NCI-H2107 (cell line): ENCODE results near the gene THAP3.

Experiments
- DNase-seq: peaks from one replicate; lab custom pipeline; 2025; lab: John Stamatoyannopoulos, UW

The THAP3 gene

DNA sequence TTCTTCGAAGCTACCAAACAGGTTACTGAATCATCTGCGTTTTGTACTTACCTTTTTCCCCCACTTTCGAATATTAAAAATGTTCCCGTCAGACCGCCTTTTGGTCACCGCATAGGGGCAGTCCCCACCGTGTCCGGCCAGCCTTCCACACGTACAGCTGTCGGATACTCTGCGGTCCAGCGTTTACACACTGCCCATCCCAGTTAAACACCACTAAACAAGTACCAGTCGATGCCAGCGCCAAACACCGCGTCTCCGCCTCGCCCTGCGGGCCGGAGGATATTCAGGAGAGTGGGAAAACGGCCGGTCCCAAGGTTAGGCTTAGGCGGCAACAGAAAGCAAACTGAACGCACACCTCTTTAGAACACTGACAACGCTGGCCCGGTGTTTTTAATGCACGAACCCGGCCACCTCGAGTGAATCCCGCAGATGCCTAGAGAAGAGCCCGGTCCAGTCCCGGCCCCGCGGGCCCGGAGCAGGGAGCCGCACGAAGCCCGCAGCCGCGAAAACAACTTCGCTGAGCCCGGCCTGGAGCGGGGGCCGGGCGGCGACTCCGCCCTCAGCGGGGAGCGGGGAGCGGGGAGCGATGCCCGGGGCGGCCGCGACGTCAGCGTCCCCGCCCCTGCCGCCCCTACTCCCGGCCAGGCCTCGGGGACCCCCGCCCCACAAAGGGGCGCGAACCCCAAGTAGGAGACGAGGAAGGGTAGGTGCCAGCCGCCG is 11.9 kb upstream of the THAP3 start:
- no peak for DNase-seq

DNA sequence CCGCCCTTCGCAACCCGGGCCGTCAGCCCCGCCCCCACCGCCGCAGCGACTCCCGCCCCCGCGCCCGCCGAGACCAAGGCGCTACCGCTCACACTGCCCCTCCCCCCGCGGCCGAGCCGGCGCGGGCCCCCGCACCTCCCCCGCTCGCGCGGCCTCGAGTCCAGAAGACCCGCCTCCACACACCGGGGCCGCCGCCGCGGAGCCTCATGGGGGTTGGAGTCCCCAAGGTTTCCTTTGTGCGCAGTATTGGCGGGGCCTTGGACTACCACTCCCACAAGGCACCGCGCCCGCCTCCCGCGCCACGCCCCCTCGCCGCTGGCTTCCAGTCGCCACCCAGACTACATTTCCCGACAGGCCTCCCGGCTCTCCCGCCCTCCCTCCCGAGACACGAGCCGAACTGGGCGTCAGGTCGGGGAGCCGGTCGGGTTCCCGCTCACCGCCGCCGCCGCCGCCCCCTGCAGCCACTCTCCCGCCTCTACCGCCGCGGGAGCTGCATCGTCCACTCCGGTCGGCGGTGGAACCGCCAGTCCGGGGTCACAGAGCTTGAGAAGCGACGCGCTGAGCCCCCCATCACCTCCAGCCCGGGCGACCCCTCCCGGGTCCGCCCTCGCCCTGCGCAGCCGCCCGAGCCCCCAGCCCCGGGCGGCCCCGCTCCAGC is 11.2 kb upstream of the THAP3 start, which contains the start of gene PHF13:
TSS of gene PHF13 (plus strand) at position 371 of the 658 bp plus-strand sequence. CDS start 336 bp downstream, outside the sequence.
- peak; percentile 75 for DNase-seq

DNA sequence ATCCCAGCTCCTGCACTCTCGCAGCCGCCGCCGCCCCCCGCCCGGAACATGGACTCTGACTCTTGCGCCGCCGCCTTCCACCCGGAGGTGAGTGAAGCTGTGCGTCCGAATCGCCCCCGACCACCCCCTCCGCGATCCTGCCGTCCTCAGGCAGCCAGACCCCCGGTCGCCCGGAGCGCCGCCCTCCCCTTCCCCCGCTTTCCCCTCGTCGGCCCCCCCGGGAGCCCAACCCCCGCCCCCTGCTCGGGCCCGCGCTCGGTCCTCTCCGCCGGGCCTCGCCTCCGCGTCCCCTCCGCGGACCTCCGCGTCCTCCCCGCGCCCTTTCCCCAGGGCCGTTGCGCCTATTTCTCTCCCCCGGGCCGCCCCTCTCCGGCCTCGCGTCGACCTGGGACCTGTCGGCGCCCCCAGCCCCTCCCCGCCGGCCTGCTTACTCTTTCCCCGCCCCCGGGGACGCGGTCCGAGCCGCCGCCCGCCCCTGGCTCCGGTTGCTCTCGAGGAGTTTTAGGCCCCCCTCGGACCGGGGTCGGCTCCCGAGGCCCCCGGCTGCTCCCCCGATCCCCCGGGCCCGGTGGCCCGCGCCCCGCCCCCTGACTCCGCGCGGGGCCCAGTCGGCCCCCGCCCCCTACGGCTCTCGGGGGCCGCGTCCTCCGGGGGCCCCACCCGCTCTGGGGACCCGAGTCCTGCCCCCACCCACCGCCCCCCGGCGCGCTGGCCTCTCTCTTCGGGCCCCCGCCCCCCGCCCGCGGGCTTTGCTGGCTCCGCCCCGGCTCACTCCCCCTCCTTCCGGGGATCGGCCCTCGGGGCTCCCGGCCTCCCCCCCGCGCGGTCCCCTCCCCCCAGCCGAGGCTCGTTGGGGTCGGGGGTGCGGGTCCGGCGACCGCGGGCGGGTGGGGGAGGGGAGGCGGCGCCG is 10.4 kb upstream of the THAP3 start:
- DNase-seq, result no peak

DNA sequence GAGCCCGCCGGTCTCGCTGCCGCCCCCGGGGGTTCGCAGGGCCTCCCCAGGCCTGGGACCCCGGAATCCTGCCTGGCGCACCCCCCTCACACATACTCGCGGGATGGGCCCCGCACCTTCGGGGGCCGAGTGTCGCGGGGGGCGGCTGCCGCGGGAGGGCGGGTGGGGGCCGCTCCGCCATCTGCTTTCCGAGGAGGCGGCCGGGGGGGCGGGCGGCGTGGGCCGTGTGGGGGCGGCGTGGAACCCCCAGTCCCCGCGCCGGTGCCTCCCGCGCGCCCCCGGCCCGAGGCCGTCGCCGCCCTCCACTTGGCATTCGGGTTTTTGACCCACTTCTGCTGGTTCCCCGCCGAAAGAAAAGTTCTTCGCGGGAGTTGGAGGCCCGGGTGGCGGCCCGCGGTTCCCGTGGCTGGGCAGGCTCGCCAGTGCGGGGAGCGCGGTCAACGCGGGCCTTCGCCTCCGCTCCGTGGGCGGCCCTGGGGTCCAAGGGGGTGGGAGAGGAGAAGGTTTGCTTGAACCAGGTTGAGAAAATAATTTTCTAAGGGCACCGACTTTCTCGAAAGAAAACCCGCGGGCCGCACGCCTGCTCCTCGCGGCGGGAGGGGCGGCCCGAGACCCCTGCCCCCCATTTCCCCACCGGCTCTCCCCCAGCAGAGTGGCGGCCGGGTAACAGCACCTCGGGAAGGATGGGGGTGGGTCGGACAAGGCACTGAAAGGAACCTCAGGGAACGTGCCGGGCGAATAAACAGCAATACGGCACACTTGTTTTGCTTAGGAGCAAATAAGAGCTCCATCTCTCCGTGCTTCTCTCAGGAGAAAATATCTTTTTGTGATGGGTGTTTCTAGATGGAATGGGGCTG is 9.5 kb upstream of the THAP3 start:
- DNase-seq, result no peak

DNA sequence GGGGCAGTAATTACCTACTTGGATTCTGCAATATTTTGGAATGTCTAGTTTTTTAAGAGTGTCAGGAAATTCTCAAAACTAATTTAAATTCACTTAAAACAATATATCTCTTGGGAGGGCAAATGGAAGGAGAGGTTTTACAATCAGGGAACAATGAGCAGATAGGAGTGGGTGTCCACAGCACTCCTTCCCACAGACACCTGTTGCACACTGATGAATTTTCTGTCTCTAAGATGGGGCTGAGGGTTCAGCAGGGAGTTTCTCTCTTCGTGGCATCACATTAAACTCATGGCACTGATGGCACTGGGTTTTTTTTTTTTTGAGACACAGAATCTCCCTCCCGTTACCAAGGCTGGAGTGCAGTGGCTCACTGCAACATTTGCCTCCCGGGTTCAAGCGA is 5.6 kb upstream of the THAP3 start:
- DNase-seq, result no peak

DNA sequence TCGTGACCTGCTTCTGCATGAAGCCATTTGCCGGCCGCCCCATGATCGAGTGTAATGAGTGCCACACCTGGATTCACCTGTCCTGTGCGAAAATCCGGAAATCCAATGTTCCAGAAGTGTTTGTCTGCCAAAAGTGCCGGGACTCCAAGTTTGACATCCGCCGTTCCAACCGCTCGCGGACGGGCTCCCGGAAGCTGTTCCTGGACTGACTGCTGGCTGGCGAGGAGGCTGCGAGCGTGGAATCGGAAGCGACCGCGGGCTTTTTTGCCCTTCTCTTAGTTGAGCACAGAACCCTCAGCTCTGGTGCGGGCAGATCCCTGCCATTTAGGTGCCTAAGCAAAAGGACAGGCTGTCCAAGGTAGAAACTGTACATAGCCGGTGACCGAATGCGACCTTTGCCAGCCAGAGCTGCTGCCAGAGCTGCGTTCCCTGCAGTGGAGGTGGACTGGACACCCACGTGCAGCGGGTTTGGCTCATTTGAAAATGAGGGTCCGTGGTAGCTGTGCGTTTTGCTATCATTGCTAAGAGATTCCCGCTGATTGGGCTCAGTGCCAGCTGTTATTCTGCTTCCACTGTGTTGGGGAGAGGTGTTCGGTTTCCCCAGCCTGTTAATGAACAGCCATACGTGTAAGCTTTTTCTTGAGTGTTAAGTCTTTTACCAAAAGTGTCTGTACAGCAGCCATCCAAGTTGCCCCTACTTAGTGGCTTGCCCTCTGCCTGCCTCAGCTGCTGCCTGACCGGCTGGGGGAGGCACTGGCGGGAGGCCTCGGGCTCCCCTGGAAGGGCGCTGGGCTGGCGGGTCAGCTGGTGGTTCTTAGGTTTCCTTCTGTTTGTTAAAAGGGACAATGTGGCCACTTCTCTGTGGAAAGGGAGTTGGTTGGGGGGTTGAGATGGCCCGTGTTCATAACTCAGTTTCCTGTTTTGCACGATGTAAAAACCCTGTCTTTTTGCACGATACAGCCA is 3.0 kb upstream of the THAP3 start:
- no peak for DNase-seq

DNA sequence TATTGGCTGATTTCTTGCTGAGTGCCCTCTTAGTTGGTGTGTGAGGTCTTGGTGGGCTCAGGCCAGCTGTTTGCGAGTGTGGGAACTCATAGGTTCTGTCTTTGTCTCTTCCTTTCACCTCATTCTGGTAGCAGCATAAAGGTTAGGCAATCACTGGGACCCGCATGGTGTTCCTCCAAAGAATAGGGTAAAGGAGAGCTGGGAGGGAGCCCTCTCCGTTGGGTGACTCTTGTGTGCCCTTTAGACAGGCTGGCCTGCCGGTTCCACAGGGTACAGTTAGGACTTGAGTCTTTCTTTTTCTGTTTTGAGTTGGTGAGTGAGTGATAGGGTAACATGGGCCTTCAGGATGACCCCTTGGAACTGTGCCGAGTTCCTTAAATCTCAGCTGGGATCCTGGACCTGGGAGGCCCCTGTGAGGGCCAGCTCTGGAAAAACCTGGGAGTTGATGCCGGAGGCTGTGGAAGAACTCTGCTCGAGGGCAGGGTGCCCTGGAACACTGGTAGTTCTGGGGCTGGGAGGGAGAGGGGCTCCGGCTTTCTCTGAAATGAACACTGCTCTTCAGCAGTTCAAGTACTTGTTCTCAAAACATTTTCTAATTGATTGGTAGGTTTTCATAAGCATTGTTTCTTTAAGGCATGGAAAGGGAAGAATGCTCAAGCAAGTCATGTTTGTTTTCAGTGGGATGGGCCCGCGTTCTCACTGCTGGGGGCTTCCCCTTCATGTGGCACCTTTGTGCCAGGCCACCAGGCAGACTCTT is 2.1 kb upstream of the THAP3 start:
- DNase-seq, result no peak

DNA sequence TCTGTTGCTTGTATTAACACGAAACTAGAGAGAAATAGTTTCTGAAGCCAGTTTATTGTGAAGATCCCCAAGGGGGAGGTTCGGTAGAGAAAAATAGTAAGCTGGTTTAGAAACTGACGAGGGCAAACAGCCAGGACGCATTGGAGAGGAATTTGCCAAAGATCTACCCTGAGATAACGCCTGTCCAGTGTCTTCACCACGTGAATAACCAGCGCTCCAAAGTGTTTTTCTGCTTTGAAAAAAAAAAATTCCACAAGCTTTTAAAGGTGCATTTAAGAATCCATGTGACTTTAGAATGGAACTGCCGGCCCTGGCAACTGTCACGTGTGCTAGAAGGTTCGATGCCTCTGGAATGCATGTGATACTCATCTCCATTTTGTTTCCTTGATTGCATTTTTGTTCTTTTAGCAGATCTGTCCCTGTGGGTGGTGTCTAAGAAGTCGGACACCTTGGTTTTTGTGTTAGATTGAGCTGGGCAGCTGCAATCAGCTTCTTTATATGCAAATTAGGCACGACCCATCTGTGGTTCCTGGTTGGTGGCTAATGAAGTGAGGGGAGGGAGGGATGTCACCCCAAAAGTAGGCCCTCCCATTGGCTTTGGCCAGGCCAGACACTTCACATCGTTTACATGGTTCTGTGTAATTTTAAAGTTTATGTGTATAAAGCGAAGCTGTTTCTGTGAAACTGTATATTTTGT is 1.3 kb upstream of the THAP3 start:
- DNase-seq, result no peak

DNA sequence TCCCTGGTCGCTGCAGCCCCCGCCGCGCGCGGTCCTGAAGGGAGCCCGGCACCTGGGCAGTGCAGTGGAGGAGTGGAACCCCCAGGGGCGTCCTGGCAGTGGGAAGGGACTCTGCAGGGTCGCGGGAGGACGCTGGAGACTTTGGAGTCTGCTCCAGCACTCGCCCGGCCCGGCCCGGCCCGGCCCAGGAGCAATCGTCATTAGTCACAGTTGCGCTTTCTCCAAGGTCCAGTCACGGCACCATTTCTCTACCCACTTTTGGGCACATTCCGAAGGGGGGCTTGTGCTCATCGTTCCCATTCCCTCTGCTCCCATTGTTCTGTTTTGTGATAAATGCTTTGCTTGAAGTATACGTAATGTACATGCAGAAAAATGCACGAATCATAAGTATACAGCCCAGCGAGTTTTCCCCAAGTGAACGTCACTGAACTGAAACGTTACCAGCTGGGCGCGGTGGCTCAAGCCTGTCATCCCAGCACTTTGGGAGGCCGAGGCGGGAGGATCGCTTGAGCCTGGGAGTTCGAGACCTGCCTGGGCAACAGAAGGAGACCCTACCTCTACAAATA is 999 bp downstream of the THAP3 start:
- DNase-seq, result no peak

DNA sequence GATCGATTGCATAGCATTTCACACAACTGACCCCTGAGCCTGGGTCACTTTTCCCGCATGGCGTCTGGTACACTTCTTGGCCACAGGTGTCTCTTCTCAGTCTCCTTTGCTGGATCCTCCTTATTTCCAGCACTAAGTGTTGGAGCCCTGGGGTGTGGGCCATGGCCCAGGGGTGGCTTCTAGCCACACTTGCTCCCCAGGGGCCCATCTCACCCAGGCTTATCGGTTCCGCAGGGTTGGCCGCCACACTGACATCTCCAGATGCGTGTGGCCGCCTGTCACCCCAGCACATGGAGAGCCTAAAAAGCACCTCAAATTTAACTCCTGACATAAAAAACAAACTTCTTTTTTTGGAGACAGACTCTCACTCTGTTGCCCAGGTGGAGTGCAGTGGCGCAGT is 2.4 kb downstream of the THAP3 start:
- DNase-seq, result no peak

DNA sequence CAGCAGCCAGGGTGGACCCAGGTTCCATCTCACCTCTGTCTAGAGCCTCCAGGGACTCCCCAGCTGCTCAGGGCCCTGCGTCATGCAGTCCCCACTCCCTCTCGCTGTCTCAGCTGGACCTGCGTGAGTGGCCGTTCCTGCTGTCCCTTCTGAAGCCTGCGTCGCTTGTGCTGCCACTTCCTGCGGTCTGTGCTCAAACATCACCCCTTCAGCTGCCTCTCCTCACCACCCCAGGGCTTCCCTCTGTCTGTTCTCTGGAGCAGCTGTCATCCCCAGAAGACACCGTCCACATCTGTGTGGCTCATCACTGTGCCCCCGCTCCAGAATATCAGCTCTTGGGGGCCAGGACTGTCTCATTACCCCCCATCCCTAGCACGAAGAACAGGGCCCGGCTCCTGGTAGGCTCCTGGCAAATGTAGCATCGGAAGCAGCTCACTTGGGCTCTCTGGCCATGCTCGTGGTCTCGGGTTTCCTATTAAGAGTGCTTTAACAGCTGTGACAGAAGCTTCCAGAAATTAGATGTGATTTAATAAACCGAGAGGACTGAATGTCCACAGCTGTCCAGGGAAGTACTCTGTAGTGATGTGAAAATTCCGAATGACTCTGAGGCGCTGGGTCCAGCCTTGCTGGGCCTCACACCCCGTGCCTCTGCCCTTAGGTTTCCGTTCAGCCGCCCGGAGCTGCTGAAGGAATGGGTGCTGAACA is 3.3 kb downstream of the THAP3 start:
- no peak for DNase-seq

DNA sequence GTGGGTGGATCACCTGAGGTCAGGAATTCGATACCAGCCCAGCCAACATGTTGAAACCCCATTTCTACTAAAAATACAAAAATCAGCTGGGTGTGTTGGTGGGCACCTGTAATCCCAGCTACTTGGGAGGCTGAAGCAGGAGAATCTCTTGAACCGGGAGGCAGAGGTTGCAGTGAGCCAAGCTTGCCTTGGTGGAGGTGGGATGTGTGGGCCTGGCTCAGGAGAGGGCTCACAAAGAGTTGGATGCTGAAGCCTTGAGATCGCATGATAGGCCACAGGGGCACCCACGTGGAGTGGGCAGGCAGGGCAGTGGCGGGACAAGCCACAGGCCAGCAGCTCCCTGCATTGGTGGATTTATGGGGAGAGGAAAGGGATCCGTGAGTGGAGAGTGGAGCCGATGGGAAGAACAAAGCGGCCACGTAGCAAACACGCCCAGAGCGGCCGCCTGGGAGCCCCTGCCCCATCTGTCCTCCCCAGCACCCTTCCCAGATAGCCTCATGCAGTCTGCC is 4.4 kb downstream of the THAP3 start:
- no peak for DNase-seq

DNA sequence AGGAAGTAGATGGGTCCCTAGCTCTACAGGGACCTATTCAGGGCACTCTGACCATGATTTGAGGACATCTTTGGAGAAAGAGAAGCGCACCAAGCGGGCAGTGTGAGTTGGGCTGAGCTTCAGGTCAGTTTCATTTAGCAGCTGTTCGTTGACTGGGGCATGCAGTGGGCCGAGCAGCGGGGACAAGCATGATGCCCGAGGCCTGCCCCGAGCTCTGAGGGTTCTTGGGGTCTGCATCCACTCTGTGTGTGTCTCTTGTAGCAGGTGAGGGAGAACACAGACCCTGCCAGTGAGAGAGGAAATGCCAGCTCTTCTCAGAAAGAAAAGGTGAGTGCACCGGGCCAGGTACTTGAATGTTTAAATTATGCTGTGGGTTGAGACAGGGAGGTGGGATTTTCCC is 5.4 kb downstream of the THAP3 start:
- DNase-seq, result no peak

DNA sequence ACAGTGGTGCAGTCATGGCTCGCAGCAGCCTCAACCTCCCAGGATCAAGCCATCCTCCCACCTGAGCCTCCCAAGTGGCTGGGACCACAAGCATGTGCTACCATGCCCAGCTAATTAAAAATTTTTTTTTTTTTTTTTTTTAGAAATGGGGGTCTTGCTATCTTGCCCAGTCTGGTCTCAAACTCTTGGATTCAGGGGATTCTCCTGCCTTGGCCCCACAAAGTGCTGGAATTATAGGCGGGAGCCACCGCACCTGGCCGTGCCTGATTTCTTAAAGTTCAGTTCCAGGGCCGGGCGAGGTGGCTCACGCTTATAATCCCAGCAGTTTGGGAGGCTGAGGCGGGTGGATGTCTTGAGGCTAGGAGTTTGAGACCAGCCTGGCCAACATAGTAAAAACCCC is 6.4 kb downstream of the THAP3 start:
- no peak for DNase-seq

DNA sequence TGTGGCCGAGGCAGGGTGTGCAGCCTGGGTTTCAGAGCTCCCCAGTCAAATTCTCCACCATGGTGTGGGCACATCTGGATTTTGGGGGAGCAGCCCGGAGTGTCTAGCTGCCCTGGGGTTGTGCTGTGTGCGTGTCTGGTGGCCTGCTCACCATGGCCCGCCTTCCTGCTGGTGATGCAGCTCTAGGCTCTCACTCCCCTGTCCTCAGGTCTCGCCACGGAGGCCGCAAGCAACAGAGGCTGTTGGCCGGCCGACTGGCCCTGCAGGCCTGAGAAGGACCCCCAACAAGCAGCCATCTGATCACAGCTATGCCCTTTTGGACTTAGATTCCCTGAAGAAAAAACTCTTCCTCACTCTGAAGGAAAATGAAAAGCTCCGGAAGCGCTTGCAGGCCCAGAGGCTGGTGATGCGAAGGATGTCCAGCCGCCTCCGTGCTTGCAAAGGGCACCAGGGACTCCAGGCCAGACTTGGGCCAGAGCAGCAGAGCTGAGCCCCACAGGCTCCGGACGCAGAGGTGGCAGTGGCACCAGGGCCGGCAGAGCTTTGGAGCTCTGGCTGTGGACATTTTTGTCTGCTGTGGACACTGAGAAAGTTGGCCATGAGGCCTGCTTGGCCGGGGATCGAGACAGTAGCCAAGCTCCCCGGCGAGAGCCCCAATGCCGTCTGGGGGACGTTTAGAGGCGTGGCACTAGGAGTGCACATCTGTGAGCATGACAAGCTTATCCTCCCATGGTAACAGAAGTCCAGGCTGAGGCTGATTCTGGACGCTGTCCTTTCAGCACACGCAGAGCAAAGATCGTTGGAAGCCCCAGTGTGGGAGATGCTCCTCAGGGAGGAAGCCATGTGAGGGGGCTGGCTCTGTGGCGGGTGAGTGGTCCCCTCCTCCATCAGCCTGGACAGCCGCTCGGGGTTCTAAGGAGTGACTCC is 8.2 kb downstream of the THAP3 start:
- no peak for DNase-seq

DNA sequence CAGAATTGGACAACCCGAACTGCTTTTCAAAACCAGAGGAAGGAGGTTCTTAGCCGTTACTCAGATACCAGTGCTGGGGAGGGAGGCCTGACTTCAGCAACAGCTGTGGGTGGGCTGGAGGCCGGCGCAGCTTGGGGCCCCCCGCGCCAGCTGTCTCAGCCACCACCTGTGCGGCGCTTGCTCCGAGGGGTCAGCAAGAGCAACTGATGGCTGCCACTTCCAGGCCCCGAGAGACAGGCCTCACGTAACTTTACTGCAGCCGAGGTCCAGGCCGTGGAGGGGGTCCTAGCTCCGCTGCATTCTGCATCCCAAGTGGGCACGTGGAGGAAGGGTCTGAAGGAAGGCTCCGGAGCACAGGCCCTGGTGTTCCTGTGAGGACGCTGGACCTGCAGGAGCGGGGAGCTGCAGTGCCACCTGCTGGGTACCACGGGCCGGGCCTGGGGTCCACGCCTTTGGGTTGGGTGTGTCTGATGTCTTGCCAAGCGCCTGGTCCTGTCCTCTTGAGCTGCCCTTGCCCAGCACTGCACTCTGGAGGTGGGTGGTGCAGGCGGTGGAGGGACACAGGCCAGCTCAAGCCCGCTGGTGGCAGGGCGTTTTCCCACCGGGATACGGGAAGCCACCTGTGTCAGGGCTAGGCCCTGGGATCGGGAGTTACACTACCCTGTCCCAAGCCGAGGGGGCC is 9.8 kb downstream of the THAP3 start:
- DNase-seq, result no peak
